Measurements from ENCODE around the gene PTPRG.
A peak's percentile ranks its signal among the peaks of the same experiment; 100 is the strongest.
"Not testable (repeated sequence)": the region's sequence is repeated elsewhere in the genome, so short reads cannot be mapped to it uniquely, and the experiment has no call there.

The PTPRG gene

GRCh38 chr3:62011666-62012065 is 450.3 kb downstream of the PTPRG start:
- no peak for DNase-seq (ENCODE audit: low spot score)

DNA sequence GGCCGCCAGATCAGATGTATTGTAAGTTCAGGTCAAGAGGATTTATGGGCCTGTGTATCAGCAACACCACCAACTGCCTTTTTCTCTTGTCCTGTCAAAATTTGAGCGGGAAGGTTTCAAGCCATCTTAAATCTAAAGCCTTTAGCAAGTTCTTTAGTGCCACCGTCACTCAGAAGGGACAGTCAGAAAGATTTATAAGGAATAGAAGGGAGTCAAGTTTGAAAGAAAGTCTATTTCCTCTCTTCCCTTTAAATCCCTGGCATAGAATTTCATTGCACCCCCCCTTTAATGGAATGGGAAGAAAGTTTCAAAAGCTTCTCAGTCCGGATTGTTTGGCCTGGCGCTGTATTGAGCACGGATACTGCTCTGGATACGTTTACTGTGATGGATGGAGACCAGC is 452.6 kb downstream of the PTPRG start:
- no peak for DNase-seq (ENCODE audit: low spot score)

GRCh38 chr3:62015111-62015510 is 453.7 kb downstream of the PTPRG start:
- DNase-seq (ENCODE audit: low spot score), result no peak

DNA sequence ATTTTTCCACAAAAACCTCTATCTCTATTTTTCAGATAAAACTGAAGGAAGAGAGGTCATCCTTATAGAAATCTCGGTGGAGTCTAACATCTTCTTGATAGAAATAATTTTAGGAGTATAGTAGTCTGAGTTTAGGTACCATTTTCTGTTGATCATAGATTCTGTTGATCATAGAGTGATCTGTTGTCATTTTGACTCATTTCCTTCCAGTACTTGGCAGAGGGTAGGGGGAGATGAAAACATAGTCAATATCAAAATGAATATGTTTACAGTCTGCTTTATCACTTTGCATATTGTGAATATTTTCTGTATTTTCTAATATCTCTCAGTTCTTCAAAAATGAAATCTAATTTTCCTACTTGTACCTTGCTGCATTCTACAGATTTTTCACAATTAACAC is 458.5 kb downstream of the PTPRG start:
- DNase-seq (ENCODE audit: low spot score), result no peak

DNA sequence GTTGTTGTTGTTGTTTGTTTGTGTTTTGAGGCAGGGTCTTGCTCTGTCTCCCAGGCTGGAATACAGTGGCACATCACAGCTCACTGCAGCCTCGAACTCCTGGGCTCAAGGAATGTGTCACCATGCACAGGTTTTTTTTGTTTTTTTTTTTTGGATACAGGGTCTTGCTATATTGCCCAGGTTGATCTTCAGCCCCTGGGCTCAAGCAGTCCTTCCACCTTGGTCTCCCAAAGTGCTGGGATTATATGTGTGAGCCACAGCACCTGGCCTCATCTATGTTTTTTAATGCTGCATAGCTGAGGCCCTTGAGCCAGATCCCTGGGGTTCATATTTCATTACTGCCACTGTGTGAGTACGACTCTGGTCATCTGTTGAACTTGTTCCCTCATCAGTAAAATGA is 459.3 kb downstream of the PTPRG start:
- no peak for DNase-seq (ENCODE audit: low spot score)

GRCh38 chr3:62022312-62022711 is 460.9 kb downstream of the PTPRG start:
- no peak for DNase-seq (ENCODE audit: low spot score)

- no peak for DNase-seq (ENCODE audit: low spot score)
Observed at GRCh38 chr3:62024882-62025281, 463.5 kb downstream of the PTPRG start.

DNA sequence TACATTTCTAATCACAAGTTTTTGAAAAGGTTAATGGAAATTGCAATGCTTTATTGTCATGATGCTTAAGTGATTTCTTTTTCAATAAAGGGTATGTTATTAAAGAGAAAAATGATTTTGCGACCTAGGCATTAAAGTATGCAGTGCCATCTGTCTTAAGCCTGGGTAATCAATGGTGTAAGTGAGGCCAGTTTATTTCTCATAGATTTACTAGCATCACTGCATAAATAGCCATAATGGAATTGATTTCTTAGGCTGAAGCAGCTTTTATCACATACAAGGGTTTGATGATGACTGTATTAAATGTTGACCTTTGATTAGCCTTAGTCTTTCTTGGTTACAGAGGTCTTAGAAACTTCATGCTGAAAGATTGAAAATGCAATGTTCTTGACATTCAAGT is 464.5 kb downstream of the PTPRG start:
- no peak for DNase-seq (ENCODE audit: low spot score)

- DNase-seq (ENCODE audit: low spot score), result no peak
Observed at GRCh38 chr3:62027241-62027640, 465.9 kb downstream of the PTPRG start.

DNA sequence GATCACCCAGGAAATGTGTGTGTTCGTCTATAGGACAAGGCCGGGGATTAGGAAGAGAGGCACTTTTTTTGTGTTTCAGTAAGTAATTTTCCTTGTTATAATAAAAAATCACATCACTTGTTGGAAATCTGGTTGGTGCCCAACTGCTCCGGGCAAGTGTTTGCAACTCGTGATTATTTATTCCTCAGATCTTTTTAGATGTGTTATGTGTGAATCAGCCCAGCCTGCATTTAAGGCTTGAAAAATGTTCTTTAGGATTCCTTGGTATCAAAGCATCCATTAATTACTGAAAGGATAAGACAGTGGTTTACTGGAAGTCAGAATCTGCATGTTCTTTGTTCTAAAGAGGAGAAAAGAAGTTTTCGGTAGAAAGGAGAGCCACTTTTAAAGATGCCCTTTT is 466.4 kb downstream of the PTPRG start:
- no peak for DNase-seq (ENCODE audit: low spot score)

GRCh38 chr3:62028236-62028635 is 466.9 kb downstream of the PTPRG start:
- DNase-seq (ENCODE audit: low spot score), result no peak

DNA sequence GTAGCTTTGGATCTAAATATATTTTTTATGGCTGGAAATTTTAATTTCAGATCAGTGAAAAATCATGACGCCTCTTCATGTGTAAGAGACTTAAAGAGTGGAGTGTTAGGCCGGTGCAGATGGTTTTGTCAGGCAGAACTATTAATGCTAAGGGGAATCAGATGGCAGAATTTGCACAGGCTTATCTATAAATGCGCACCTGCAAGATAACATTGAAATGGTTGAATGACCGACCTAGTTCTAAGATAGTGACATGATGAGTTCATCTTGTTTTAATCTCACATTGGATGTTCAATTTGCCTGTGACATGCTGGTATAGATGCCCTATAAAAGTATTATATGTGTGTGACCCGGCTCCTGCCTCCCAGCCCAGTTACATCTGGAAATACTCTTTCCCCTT is 471.4 kb downstream of the PTPRG start:
- DNase-seq (ENCODE audit: low spot score), result no peak

DNA sequence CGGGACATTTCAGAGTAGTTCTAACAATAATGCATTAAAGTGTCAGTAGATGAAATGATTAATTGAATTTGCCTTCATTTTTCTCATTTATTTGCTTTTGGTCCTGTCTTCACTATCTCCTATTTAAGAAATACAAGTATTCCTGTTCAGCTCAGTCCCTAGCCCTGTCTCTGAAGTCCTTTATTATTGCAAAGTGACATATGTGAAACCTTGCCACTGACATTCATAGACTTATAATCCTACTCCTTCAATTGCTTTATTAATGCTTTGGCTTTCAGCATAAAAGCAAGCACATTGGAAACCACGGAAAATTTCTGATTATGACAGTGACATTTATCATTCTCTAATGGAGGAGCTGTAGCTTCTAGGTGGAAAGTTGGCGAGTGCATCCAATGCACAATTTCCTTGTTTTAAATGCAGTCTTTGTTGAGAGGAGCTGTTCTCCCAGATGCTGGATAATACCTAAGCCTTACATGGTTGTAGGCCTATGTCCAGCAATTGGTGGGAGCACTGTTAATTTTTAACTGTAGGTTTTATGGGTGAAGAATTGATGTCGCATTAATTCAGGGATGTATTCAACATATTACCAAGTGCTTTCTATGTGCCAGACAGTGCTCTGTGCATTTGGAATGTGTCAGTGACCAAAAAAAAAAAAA is 474.2 kb downstream of the PTPRG start:
- DNase-seq (ENCODE audit: low spot score), result no peak

DNA sequence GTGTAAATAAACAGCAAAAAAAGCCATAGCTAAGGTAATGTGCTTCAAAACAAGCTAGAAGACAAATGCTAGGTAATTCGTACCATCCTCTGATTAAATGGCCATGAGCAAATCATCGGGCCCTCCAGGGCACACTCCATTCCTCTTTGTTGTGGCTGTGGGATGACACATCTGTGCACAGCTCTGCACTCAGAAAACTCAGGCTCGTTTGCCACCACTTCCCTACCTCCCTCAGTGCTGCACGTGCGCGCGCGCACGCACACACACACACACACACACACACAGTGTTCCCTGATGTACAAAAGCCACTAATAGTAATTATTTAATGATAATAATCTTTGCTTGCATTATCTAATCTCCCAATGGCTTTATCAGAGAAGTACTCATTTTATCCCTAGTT is 475.4 kb downstream of the PTPRG start:
- no peak for DNase-seq (ENCODE audit: low spot score)

- not testable (repeated sequence) for DNase-seq (ENCODE audit: low spot score)
Observed at GRCh38 chr3:62038798-62039197, 477.4 kb downstream of the PTPRG start.

DNA sequence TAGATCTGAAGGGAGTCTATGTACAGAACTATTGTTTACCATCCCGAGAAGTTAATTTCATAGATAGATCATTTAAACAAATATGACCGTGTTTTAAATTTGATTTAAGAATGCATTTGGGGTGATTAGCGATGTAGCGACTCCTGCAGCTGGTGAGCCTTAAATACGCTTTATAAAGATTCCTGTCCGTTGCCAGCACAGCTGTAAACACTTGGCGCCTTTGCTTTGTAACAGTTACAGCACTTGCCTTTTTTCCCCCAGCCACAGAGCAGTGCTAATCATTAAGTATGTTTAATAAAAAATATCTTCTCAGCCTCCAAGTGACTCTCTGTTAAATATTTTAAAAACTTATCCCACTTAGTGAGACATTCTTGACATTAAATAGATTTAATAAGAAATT is 478.2 kb downstream of the PTPRG start:
- no peak for DNase-seq (ENCODE audit: low spot score)

DNA sequence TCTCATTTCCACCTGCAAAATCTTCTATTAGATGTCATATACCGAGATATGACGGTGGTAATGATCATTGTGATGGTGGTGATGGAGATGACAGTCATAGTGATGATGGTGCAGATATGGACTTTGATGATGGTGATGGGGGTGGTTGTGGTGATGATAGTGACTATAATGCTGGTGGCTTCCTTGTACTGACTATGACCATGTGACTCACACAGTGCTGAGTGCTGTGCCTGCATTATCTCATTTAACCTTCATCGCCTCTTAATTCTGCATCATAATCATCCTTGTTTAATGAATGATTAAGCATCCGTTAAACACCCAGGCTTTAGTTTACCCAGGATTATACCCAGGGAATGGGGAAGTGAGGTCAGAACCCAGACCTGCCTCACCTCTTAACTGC is 480.3 kb downstream of the PTPRG start:
- DNase-seq (ENCODE audit: low spot score), result no peak

DNA sequence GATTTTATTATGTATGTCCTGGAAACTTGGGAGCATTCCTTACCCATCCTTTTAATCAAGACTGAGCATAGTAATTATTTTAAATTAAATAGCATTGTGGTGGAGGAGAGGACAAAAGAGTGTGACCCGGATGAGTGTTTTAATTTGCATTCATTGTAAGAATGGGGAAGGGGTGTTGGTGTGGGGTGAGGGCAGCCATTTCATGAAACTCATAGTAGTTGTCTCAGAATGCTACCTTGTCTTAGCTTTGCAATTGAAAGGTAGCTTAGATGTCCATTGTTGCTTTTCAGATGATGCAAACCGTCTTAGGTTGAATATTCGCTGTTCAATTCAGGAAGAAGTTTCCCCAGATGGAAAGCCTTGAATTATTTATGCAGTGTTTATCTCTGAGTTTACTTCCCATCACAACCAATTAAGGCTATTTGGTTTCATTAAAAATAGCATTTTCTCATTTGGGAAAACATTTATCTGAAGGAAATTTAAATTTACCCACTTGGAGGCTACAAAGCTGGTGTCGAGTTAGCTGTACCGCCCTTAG is 483.6 kb downstream of the PTPRG start:
- DNase-seq (ENCODE audit: low spot score), result no peak

DNA sequence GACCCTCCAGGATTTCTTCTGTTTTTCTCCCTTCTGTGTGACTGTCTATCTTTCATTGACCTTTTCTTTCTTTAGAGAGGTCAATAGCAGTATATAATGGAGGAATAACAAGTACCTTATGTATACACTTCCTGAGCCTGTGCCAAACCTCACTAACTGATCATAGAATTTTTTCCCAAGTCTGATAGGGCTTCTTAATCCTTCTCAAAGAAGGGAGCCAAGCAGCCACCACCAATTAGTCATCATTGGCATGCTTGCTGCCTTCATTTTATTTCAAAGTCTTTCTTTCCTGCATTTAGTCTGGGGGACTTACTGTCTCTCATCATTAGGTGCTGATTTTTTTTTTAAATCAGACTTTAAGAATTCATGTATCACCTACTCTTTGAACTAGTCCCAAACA is 485.0 kb downstream of the PTPRG start:
- no peak for DNase-seq (ENCODE audit: low spot score)

- DNase-seq (ENCODE audit: low spot score), result no peak
Observed at GRCh38 chr3:62048577-62048976, 487.2 kb downstream of the PTPRG start.

DNA sequence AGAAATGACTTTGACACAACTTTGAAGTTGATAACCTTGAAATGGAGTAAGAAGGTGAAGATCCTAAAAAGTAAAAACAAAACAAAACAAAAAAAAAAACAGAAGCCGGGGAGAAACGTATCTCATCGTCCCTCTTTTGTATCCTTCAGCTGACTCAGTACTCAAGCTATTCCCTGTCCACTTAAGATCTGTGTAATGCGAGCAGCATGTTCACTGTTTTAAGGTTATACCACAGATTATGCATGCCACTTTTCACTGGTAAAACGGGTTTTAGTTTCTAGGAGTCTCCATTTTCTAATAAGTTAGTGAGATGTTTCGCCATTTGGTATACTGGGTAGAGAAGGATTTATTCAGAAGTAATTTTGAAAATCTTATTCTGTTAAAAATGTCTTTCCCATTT is 487.7 kb downstream of the PTPRG start:
- DNase-seq (ENCODE audit: low spot score), result no peak

- peak; percentile 16 for DNase-seq (ENCODE audit: low spot score)
Observed at GRCh38 chr3:62051506-62051905, 490.1 kb downstream of the PTPRG start.

DNA sequence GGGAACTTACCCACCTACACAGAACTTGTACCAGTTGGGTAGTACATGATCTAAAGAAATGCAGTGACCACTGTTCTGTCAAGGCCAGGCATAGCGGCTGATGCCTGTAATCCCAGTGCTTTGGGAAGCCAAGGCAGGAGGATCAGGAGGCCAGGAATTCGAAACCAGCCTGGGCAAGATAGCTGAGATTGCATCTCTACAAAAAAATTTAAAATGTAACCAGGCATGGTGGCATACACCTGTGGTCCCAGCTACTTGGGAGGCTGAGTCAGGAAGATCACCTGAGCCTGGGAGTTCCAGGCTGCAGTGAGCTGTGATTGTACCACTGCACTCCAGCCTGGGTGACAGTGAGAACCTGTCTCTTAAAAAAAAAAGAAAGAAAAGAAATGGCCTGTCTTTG is 491.0 kb downstream of the PTPRG start:
- DNase-seq (ENCODE audit: low spot score), result no peak

DNA sequence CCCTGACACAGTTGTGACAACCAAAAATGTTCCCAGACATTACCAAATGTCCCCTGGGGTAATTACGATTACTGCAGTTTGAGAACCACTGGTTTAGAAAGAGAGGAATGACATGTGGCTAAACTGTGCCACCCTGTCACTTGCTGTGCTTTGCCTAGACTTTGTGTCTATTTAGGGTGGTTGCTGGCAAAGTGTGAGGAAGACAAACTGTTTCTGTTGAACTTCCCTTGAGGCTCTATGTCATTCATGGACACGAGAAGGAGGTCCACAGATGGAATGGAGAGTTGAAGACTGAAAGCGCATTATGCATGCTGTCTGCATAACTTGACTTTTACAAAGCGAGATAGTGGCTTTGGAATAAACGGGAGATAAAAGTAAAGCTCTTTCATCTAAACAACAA is 495.3 kb downstream of the PTPRG start:
- no peak for DNase-seq (ENCODE audit: low spot score)

Measured in HuH-7.5 (cell line).